HG03558 (cell line): Measurements from ENCODE around the gene NXPH3.

Experiments
- ATAC-seq: cut with Tn5 transposase; IDR thresholded peaks from one replicate; pipeline ENCODE4 v1.9.1; 2021; ENCODE audit warnings: moderate number of reproducible peaks; ENCODE audit not compliant: unreplicated experiment; ENCODE audit errors: extremely low read depth

The NXPH3 gene

DNA sequence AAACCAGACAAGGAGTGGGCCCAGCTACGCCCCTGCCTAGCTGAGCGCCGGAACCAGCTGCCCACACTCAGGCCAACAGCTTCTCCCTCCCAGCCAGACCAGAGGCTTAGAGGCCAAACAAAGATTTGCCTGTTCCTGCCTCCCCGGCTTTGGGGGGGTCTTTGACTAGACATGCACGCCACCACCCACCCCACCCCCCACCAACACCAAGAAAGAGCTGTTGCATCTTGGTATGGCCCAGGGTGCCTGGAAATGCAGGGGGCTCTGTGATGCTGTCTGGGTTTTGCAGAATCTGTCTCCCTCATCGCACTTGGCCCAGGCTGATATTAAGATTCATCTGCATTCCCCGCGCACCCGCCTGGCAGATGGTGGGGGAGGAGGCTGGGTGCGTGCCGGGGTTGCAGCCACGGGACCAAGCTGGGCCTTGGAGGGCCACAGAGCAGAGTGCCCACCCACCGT, 1.3 kb upstream of the NXPH3 start:
- ATAC-seq, result no peak

- no peak for ATAC-seq
Observed at GRCh38 chr17:49574945-49575678, 559 bp upstream of the NXPH3 start.

DNA sequence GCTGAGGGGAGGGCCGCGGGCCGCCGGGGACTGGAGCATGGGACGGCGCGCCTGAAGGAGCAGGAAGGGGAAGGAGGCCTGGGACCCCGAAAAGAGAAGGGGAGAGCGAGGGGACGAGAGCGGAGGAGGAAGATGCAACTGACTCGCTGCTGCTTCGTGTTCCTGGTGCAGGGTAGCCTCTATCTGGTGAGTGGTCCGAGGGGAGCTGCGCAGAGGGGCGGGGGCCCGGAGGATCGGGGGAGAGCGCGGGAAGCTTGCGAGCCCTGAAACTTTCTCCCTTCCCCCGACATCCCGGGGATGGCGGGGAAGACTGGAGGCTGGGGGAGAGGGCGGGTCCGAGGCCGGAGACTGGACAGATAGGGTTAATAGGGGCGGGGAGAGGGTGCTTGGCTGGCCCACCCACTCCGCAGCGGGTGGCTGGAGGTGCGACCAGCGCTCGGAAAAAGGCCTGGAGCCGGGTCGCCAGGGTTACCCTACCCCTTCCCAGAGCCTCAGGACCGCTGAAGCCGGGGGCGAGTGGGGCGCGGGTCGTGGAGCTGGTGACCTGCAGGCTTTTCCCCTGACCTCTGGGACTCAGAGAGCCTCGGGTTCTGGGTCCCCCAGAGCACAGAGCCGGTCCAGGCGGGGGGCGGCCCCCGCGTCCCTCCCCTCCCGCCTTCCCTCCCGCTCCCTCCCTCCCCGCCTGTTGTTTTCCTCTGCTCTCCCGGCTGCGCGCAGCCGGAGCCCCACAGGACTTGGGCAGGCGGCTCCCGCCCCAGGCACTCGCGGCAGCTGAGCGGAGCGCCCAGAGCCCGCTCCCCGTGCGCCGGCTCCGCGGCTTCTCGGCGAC, 631 bp downstream of the NXPH3 start:
- no peak for ATAC-seq

GRCh38 chr17:49576917-49577649, 1.4 kb downstream of the NXPH3 start:
- no peak for ATAC-seq

DNA sequence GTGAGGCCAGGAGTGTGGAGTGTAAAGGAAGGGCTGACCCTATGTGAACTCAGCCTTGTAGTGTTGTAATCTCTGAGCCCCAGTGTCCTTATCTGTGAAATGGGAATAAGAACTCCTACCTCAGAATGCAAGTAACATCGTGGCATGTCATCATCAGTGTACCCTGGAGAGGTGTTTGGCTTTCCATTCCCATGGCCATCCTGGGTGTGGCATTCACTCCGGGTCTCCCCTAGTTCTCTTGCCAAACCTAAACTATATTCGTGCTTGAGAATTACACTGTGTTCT, 1.9 kb downstream of the NXPH3 start:
- ATAC-seq, result no peak

- ATAC-seq, result no peak
Observed at GRCh38 chr17:49577963-49578362, 2.3 kb downstream of the NXPH3 start.

DNA sequence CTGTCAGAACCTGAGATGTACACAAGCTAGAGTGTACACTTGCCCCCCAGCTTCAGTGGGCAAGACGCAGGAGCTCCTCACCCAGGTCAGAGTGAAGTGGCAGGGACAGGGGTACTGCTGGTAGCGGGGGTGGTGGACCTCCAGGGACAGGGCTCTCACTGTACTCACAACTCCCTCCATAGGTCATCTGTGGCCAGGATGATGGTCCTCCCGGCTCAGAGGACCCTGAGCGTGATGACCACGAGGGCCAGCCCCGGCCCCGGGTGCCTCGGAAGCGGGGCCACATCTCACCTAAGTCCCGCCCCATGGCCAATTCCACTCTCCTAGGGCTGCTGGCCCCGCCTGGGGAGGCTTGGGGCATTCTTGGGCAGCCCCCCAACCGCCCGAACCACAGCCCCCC, 2.7 kb downstream of the NXPH3 start:
- no peak for ATAC-seq

GRCh38 chr17:49578952-49579500, 3.4 kb downstream of the NXPH3 start:
- ATAC-seq, result no peak

- no peak for ATAC-seq
Observed at GRCh38 chr17:49579522-49579921, 3.9 kb downstream of the NXPH3 start.

DNA sequence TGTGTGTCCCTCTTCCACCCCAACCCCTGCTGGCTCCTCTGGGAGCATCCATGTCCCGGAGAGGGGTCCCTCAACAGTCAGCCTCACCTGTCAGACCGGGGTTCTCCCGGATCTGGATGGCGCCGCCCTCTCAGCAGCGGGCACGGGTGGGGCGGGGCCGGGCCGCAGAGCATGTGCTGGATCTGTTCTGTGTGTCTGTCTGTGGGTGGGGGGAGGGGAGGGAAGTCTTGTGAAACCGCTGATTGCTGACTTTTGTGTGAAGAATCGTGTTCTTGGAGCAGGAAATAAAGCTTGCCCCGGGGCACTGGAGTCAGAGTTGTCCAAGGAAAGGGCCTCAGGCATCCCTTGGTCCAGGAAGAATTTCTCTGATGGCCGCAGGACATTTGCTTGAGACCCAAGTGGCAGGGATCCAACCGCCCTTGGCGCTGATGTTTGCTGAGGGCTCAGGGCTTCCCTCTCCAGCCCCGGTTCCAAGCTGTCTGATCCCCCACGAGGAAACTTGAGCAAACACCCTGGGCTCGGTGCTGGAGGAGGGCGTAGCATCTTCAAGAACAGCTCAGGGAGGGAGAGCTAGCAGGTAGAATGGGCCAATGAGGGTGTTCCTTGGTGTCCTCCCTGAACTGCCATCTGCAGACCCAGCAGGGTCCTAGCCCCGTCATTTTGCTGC, 4.5 kb downstream of the NXPH3 start:
- ATAC-seq, result no peak

DNA sequence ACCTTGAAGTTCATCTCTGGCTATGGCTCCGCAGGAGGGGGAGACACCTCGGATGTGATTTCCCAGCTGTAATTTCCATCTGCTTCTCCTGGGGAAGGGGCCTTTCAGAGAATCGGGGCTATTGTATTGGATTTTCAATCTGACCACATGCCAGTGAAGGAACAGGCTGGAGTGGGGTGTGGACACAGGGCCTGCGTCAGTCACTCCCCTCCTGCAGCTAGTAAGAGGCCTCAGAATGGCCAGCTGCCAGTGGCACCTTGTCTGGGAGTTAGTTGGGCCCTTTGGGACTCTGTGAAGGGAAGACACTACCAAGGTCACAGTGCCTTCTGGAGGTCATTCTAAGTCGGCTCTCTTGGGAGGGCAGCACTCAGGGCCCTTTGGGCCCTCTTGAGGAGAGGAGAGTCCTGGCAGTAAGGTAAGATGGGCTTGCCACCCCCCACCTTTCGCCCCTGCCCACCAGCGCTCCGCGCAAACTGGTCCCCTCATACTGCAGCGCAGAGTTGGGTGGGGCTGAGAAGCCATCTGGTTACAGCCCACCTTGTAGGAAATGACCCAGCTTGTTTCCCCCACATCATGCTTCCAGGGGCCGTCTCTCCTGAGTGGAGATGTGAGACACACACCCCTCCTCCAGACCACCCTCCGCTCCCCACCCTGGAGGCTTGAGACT, 5.4 kb downstream of the NXPH3 start:
- ATAC-seq, result no peak

- ATAC-seq, result no peak
Observed at GRCh38 chr17:49581648-49581998, 6.0 kb downstream of the NXPH3 start.

GRCh38 chr17:49582055-49582722, 6.5 kb downstream of the NXPH3 start:
- no peak for ATAC-seq

DNA sequence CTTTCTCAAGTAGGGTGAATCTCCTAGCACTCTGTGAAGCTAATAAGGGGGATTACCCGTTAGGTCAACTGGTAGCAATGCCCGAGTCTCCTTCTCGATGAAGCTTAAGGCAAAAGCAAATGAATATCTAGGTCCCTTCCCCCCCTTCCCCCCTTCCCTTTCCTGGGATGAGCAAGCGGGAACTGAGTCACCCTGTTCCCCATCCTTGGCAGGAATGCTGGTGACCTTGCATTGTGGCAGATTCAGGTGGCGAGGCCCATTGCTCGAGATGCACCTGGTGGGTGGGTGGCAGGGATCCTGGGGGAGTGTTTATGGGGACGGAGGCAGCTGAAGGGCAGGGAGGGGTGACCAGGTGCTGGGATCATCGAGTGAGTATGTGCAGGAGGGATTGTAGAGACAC, 7.1 kb downstream of the NXPH3 start:
- ATAC-seq, result no peak

DNA sequence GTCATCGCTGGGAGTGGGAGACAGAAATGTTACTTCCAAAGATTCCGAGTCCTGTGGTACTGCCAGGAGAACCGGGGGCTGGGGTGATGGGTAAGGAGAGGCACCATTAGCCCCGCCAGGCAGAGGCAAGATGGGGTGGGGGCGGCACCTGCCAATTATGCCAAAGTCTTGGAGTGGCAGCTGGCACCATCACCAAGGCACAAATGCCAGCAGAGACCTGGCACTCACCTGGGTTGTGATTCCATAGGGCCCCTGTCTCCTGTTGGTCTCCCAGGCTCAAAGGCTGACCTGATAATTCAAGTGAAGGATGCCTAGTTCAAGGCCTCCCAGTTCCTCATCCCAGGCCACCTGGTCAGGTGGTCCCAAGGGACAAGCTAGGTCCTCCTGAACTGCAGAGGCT, 7.6 kb downstream of the NXPH3 start:
- ATAC-seq, result no peak

- ATAC-seq, result no peak
Observed at GRCh38 chr17:49583889-49584288, 8.2 kb downstream of the NXPH3 start.

- no peak for ATAC-seq
Observed at GRCh38 chr17:49585422-49586027, 9.9 kb downstream of the NXPH3 start.

DNA sequence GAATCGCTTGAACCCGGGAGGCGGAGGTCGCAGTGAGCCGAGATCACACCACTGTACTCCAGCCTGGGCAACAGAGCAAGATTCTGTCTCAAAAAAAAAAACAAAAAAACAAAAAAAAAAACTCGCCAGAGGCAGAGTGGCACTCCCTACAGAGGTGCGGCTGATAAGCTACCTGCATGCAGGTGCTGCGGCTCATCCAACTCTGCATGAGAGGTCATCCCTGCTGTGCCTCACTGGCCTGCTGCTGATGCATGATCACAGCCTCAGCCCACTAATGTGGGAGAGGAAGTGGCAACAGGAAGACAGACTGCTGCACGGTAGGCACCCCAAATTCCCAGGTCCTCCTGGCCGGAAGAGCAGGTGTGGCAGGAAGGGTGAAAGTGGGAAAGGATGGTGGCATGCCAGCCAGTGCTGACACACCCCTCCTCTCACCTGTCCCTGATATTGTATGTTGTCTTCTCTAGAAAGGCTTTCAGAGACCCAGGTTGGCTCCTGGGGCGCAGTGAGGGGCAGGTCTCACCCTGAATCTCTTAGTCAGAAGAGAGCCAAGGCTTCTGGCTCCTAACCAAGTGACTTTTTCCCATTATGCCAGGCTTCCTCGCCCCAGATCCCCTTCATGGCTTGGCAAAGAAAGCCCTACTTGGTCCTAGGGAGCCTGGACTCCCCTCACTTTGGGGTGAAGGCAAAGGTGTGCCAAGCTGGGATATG, 11.8 kb downstream of the NXPH3 start:
- no peak for ATAC-seq
